WTC11 (cell line): Measurements from ENCODE around the gene PIM1. TPM values are rescaled to one million over a fixed set of nuclear protein-coding genes. Genes with fewer than 3 reads are reported as not detected.

ENCODE experiments used
- ATAC-seq: fragments of 200-7000 bp; cut with Tn5 transposase; 2 replicates; pipeline ENCODE4 v1.10.0; 2021; ENCODE audit warnings: mild to moderate bottlenecking, moderate library complexity
- CTCF ChIA-PET: fragments of 300-600 bp; sonication (Branson Sonifier 250); formaldehyde crosslinking; loops from one replicate; lab custom pipeline; 2021; ENCODE audit warnings: antibody characterized with exemption; lab: Charles Lee
- POLR2A ChIA-PET: fragments of 350-600 bp; sonication (Branson Sonifier 250); formaldehyde crosslinking; loops from one replicate; lab custom pipeline; 2021; ENCODE audit warnings: antibody characterized with exemption; lab: Charles Lee
- DNase-seq: peaks from one replicate; pipeline ENCODE4 v3.0.0; 2021; ENCODE audit warnings: low spot score
- H3K27ac Mint-ChIP-seq: 2 replicates; pipeline ENCODE4 v1.8.0; 2021; ENCODE audit warnings: mixed read lengths
- H3K27me3 Mint-ChIP-seq: 2 replicates; pipeline ENCODE4 v1.8.0; 2021; ENCODE audit warnings: low read depth, mild to moderate bottlenecking, moderate library complexity, mixed read lengths
- H3K36me3 Mint-ChIP-seq: 2 replicates; pipeline ENCODE4 v1.8.0; 2021; ENCODE audit warnings: mixed read lengths
- H3K4me1 Mint-ChIP-seq: 2 replicates; pipeline ENCODE4 v1.8.0; 2022; ENCODE audit warnings: mixed read lengths
- H3K4me3 Mint-ChIP-seq: 2 replicates; pipeline ENCODE4 v1.8.0; 2021; ENCODE audit warnings: mild to moderate bottlenecking, moderate library complexity, mixed read lengths
- H3K9me3 Mint-ChIP-seq: 2 replicates; pipeline ENCODE4 v1.8.0; 2021; ENCODE audit warnings: mixed read lengths
- ETV6 ChIP-seq: sonication (generic); formaldehyde crosslinking; IDR thresholded peaks from 2 replicates; pipeline ENCODE4 v1.8.1; 2022; ENCODE audit warnings: mild to moderate bottlenecking, missing genetic modification reagents
- FOXK1 ChIP-seq: sonication (generic); formaldehyde crosslinking; IDR thresholded peaks from 2 replicates; pipeline ENCODE4 v1.8.0; 2022; ENCODE audit warnings: mild to moderate bottlenecking, moderate library complexity, missing genetic modification reagents
- GTF2I ChIP-seq: fragments of 250-450 bp; sonication (Bioruptor Pico); conservative IDR thresholded peaks from 2 replicates; pipeline ENCODE4 v1.4.0; 2021; ENCODE audit warnings: mild to moderate bottlenecking
- JUN ChIP-seq: sonication (generic); formaldehyde crosslinking; IDR thresholded peaks from 2 replicates; pipeline ENCODE4 v1.8.0; 2023; ENCODE audit warnings: mild to moderate bottlenecking, missing genetic modification reagents
- MYBL2 ChIP-seq: sonication (generic); formaldehyde crosslinking; IDR thresholded peaks from 2 replicates; pipeline ENCODE4 v1.8.1; 2023; ENCODE audit warnings: mild to moderate bottlenecking, moderate library complexity, missing genetic modification reagents
- NFATC4 ChIP-seq: fragments of 250-450 bp; sonication (Bioruptor Pico); IDR thresholded peaks from 2 replicates; pipeline ENCODE4 v1.9.0; 2021; ENCODE audit warnings: mild to moderate bottlenecking
- NFE2L1 ChIP-seq: sonication (generic); formaldehyde crosslinking; IDR thresholded peaks from 2 replicates; pipeline ENCODE4 v1.8.1; 2023; ENCODE audit warnings: missing genetic modification reagents
- NR3C1 ChIP-seq: sonication (generic); formaldehyde crosslinking; conservative IDR thresholded peaks from 2 replicates; pipeline ENCODE4 v1.8.1; 2023; ENCODE audit warnings: low read depth, mild to moderate bottlenecking, missing genetic modification reagents
- OVOL2 ChIP-seq: fragments of 250-450 bp; sonication (Bioruptor Pico); IDR thresholded peaks from 2 replicates; pipeline ENCODE4 v1.9.0; 2021; ENCODE audit warnings: mild to moderate bottlenecking, borderline replicate concordance
- RORB ChIP-seq: fragments of 250-450 bp; sonication (Bioruptor Pico); IDR thresholded peaks from 2 replicates; pipeline ENCODE4 v1.9.0; 2021; ENCODE audit warnings: mild to moderate bottlenecking
- ZBTB21 ChIP-seq: sonication (generic); formaldehyde crosslinking; IDR thresholded peaks from 2 replicates; pipeline ENCODE4 v1.8.1; 2023; ENCODE audit warnings: mild to moderate bottlenecking, missing genetic modification reagents, borderline replicate concordance
- ZNF263 ChIP-seq: sonication (generic); formaldehyde crosslinking; IDR thresholded peaks from 2 replicates; pipeline ENCODE4 v1.8.1; 2022; ENCODE audit warnings: low read depth, mild to moderate bottlenecking, moderate library complexity, missing genetic modification reagents
- ZNF317 ChIP-seq: sonication (generic); formaldehyde crosslinking; IDR thresholded peaks from 2 replicates; pipeline ENCODE4 v1.8.1; 2023; ENCODE audit warnings: low read depth, mild to moderate bottlenecking, moderate library complexity, missing genetic modification reagents, borderline replicate concordance
- ZNF396 ChIP-seq: fragments of 250-450 bp; sonication (Bioruptor Pico); IDR thresholded peaks from 2 replicates; pipeline ENCODE4 v1.8.0; 2021; ENCODE audit warnings: mild to moderate bottlenecking, moderate library complexity, borderline replicate concordance
- total RNA-seq: library from RNA; stranded (reverse); gene quantifications from 3 replicates; pipeline ENCODE4 v1.2.3, GENCODE V29; 2021
- TF ChIP-seq, protein P1 (sequence below): sonication (generic); formaldehyde crosslinking; IDR thresholded peaks from 2 replicates; pipeline ENCODE4 v1.8.1; 2023; ENCODE audit warnings: mild to moderate bottlenecking, moderate library complexity, missing genetic modification reagents
- TF ChIP-seq, protein P2 (sequence below): sonication (generic); formaldehyde crosslinking; IDR thresholded peaks from 2 replicates; pipeline ENCODE4 v1.8.1; 2022; ENCODE audit warnings: missing genetic modification reagents, borderline replicate concordance
- TF ChIP-seq, protein P3 (sequence below): fragments of 200-600 bp; IDR thresholded peaks from 2 replicates; pipeline ENCODE4 v1.8.0; 2022; ENCODE audit warnings: antibody characterized with exemption
- TF ChIP-seq, protein P4 (sequence below): sonication (generic); formaldehyde crosslinking; IDR thresholded peaks from 2 replicates; pipeline ENCODE4 v1.8.0; 2023; ENCODE audit warnings: missing genetic modification reagents
- TF ChIP-seq, protein P5 (sequence below): sonication (generic); formaldehyde crosslinking; IDR thresholded peaks from 2 replicates; pipeline ENCODE4 v1.8.1; 2022; ENCODE audit warnings: low read depth, missing genetic modification reagents, borderline replicate concordance
- TF ChIP-seq, protein P6 (sequence below): sonication (generic); formaldehyde crosslinking; conservative IDR thresholded peaks from 2 replicates; pipeline ENCODE4 v1.8.1; 2022; ENCODE audit warnings: mild to moderate bottlenecking, missing genetic modification reagents
- TF ChIP-seq, protein P7 (sequence below): sonication (generic); formaldehyde crosslinking; conservative IDR thresholded peaks from 2 replicates; pipeline ENCODE4 v1.8.1; 2023; ENCODE audit warnings: mild to moderate bottlenecking, low read depth, missing genetic modification reagents, moderate library complexity
- TF ChIP-seq, protein P8 (sequence below): sonication (generic); formaldehyde crosslinking; IDR thresholded peaks from 2 replicates; pipeline ENCODE4 v1.8.1; 2023; ENCODE audit warnings: mild to moderate bottlenecking, missing genetic modification reagents

Gene PIM1
- total RNA-seq, 1 experiment from 2014 or later: 64.7 TPM

DNA sequence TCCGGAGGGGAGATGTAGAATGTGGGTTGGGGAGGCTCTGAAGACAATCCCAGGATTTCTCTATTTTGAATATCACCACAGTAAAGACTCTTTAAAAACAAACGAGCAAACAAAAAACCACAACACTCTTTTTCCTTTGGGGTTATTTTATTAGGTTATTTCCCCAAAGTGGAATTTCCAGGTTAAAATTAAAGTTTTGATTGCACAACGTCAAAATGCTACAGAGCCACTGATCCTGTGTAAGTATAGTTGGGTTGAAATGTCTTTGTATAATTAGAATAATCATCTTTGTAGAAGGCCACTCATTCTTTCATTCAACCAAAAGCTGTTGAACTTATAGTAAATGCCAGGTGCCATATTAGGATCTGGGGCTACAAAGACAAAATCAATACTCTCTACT is 19.6 kb upstream of the PIM1 start (continued):
- TF ChIP-seq OVOL2 (no peak), GTF2I (CRISPR knock-in tag) (no peak), NFE2L1 (CRISPR knock-in tag) (no peak), ZNF396 (no peak), RORB (CRISPR knock-in tag) (no peak)
- TF ChIP-seq, protein P1, sequence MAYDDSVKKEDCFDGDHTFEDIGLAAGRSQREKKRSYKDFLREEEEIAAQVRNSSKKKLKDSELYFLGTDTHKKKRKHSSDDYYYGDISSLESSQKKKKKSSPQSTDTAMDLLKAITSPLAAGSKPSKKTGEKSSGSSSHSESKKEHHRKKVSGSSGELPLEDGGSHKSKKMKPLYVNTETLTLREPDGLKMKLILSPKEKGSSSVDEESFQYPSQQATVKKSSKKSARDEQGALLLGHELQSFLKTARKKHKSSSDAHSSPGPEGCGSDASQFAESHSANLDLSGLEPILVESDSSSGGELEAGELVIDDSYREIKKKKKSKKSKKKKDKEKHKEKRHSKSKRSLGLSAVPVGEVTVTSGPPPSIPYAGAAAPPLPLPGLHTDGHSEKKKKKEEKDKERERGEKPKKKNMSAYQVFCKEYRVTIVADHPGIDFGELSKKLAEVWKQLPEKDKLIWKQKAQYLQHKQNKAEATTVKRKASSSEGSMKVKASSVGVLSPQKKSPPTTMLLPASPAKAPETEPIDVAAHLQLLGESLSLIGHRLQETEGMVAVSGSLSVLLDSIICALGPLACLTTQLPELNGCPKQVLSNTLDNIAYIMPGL (CRISPR knock-in tag): no peak

DNA sequence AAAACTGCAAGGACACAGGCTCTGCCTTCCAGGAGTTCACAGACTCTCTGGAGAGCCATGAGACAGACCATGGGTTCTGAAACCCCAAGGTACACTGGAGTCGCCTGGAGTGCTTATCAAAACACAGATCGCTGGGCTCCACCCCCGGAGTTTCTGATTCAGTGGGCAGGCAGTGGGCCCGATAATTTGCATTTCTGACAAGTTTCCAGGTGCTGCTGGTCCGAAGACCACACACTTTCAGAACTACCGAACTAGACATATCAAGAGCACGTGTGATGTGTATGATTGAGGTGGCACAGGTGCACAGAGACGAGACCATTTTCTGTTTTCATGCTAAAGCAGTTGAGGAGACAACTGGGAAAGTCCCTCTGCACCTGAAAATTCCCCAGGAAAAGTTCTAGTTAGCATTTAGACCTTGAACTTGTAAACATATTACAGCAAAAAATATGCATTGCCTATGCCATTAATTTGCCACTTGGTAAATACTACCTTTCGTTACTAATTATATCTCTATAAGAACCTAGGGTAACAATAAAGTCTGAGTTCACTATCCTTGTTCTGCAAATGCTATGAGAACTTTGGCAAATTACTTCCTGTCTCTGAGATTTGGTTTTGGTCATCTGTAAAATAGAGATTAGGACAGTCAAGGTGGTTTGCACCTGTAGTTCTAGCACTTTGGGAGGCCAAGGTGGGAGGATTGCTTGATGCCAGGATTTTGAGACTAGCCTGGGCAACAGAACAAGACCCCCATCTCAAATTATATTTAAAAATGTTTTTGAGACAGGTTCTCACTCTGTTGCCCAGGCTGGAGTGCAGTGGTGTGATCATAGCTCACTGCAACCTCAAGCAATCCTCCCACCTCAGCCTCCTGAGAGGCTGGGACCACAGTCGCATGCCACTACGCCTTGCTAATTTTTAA is 14.3 kb upstream of the PIM1 start:
- ATAC-seq: no peak
- Mint-ChIP-seq H3K27me3 (no peaks in the 10 kb centered on the region), H3K36me3 (no peaks in the 10 kb centered on the region), H3K27ac (no peak overlapping the region), H3K4me1 (peaks cover 7% of the 10 kb centered on the region), H3K9me3 (no peaks in the 10 kb centered on the region), H3K4me3 (no peak overlapping the region)
- DNase-seq: no peak
- ChIA-PET POLR2A (no interaction called here), CTCF (no interaction called here)
- no peak for TF ChIP-seq ZNF263
- TF ChIP-seq, protein P2, sequence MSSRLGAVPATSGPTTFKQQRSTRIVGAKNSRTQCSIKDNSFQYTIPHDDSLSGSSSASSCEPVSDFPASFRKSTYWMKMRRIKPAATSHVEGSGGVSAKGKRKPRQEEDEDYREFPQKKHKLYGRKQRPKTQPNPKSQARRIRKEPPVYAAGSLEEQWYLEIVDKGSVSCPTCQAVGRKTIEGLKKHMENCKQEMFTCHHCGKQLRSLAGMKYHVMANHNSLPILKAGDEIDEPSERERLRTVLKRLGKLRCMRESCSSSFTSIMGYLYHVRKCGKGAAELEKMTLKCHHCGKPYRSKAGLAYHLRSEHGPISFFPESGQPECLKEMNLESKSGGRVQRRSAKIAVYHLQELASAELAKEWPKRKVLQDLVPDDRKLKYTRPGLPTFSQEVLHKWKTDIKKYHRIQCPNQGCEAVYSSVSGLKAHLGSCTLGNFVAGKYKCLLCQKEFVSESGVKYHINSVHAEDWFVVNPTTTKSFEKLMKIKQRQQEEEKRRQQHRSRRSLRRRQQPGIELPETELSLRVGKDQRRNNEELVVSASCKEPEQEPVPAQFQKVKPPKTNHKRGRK: no peak
- no peak for TF ChIP-seq ZBTB21
- no peak for TF ChIP-seq ZNF317 (CRISPR knock-in tag)
- TF ChIP-seq, protein P3, sequence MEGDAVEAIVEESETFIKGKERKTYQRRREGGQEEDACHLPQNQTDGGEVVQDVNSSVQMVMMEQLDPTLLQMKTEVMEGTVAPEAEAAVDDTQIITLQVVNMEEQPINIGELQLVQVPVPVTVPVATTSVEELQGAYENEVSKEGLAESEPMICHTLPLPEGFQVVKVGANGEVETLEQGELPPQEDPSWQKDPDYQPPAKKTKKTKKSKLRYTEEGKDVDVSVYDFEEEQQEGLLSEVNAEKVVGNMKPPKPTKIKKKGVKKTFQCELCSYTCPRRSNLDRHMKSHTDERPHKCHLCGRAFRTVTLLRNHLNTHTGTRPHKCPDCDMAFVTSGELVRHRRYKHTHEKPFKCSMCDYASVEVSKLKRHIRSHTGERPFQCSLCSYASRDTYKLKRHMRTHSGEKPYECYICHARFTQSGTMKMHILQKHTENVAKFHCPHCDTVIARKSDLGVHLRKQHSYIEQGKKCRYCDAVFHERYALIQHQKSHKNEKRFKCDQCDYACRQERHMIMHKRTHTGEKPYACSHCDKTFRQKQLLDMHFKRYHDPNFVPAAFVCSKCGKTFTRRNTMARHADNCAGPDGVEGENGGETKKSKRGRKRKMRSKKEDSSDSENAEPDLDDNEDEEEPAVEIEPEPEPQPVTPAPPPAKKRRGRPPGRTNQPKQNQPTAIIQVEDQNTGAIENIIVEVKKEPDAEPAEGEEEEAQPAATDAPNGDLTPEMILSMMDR: no peak
- TF ChIP-seq, protein P4, sequence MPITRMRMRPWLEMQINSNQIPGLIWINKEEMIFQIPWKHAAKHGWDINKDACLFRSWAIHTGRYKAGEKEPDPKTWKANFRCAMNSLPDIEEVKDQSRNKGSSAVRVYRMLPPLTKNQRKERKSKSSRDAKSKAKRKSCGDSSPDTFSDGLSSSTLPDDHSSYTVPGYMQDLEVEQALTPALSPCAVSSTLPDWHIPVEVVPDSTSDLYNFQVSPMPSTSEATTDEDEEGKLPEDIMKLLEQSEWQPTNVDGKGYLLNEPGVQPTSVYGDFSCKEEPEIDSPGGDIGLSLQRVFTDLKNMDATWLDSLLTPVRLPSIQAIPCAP (CRISPR knock-in tag): no peak
- no peak for TF ChIP-seq NFATC4
- TF ChIP-seq, protein P5, sequence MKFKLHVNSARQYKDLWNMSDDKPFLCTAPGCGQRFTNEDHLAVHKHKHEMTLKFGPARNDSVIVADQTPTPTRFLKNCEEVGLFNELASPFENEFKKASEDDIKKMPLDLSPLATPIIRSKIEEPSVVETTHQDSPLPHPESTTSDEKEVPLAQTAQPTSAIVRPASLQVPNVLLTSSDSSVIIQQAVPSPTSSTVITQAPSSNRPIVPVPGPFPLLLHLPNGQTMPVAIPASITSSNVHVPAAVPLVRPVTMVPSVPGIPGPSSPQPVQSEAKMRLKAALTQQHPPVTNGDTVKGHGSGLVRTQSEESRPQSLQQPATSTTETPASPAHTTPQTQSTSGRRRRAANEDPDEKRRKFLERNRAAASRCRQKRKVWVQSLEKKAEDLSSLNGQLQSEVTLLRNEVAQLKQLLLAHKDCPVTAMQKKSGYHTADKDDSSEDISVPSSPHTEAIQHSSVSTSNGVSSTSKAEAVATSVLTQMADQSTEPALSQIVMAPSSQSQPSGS (CRISPR knock-in tag): no peak
- TF ChIP-seq, protein P6, sequence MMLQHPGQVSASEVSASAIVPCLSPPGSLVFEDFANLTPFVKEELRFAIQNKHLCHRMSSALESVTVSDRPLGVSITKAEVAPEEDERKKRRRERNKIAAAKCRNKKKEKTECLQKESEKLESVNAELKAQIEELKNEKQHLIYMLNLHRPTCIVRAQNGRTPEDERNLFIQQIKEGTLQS (CRISPR knock-in tag): no peak

DNA sequence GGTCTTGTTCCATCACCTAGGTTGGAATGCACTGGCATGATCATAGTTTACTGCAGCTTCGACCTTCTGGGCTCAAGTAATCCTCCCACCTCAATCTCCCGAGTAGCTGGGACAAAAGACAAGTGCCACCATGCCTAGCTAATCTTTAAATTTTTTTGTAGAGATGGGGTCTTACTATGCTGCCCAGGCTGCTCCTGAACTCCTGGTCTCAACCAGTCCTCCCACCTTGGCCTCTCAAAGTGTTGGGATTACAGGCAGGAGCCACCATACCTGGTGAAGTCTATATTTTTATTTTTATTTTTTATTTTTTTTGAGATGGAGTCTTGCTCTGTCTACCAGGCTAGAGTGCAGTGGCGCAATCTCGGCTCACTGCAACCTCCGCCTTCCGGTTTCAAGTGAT is 11.4 kb upstream of the PIM1 start:
- Mint-ChIP-seq H3K36me3 (no peaks in the 10 kb centered on the region), H3K27ac (no peak overlapping the region), H3K27me3 (no peaks in the 10 kb centered on the region), H3K4me1 (peaks cover 7% of the 10 kb centered on the region), H3K9me3 (no peaks in the 10 kb centered on the region), H3K4me3 (no peak overlapping the region)
- ChIA-PET POLR2A (interaction anchor here (0.6 kb wide), 1 partner anchor 14 kb away, joined by 3 read pairs; no protein-coding TSS in a partner anchor), CTCF (no interaction called here)
- no peak for ATAC-seq
- no peak for DNase-seq
- TF ChIP-seq, protein P7, sequence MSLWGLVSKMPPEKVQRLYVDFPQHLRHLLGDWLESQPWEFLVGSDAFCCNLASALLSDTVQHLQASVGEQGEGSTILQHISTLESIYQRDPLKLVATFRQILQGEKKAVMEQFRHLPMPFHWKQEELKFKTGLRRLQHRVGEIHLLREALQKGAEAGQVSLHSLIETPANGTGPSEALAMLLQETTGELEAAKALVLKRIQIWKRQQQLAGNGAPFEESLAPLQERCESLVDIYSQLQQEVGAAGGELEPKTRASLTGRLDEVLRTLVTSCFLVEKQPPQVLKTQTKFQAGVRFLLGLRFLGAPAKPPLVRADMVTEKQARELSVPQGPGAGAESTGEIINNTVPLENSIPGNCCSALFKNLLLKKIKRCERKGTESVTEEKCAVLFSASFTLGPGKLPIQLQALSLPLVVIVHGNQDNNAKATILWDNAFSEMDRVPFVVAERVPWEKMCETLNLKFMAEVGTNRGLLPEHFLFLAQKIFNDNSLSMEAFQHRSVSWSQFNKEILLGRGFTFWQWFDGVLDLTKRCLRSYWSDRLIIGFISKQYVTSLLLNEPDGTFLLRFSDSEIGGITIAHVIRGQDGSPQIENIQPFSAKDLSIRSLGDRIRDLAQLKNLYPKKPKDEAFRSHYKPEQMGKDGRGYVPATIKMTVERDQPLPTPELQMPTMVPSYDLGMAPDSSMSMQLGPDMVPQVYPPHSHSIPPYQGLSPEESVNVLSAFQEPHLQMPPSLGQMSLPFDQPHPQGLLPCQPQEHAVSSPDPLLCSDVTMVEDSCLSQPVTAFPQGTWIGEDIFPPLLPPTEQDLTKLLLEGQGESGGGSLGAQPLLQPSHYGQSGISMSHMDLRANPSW: no peak
- TF ChIP-seq MYBL2 (CRISPR knock-in tag): no peak
- TF ChIP-seq FOXK1: no peak
- no peak for TF ChIP-seq NFATC4
- no peak for TF ChIP-seq NR3C1 (CRISPR knock-in tag)
- no peak for TF ChIP-seq ETV6
- no peak for TF ChIP-seq JUN
- TF ChIP-seq, protein P8, sequence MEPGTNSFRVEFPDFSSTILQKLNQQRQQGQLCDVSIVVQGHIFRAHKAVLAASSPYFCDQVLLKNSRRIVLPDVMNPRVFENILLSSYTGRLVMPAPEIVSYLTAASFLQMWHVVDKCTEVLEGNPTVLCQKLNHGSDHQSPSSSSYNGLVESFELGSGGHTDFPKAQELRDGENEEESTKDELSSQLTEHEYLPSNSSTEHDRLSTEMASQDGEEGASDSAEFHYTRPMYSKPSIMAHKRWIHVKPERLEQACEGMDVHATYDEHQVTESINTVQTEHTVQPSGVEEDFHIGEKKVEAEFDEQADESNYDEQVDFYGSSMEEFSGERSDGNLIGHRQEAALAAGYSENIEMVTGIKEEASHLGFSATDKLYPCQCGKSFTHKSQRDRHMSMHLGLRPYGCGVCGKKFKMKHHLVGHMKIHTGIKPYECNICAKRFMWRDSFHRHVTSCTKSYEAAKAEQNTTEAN (CRISPR knock-in tag): no peak
- no peak for TF ChIP-seq GTF2I (CRISPR knock-in tag)
